ENCODE data around the gene OSBP. TPM values are rescaled to one million over a fixed set of nuclear protein-coding genes. Genes with fewer than 3 reads are reported as not detected.
A peak's percentile ranks its signal among the peaks of the same experiment; 100 is the strongest.

The OSBP gene
- total RNA-seq, 1 donor from 2014 or later: 39.5 TPM

- DNase-seq (ENCODE audit: low spot score): no peak
- no peak for TF ChIP-seq CTCF (IDR thresholded peaks at IDR 0.05; ENCODE audit: unreplicated experiment)
- Mint-ChIP-seq H3K9me3 (ENCODE audit: unreplicated experiment) (no peaks in the 10 kb centered on the region), H3K4me3 (ENCODE audit: unreplicated experiment) (no peak overlapping the region), H3K27me3 (ENCODE audit: unreplicated experiment) (no peaks in the 10 kb centered on the region), H3K36me3 (ENCODE audit: low read depth, unreplicated experiment) (no peaks in the 10 kb centered on the region), H3K27ac (ENCODE audit: unreplicated experiment) (no peak overlapping the region), H3K4me1 (ENCODE audit: unreplicated experiment) (peaks cover 5% of the 10 kb centered on the region)
These were observed 73.3 kb downstream of the OSBP start for GRCh38 chr11:59542142-59542810.

- Mint-ChIP-seq H3K4me3 (ENCODE audit: unreplicated experiment) (no peak overlapping the region), H3K27me3 (ENCODE audit: unreplicated experiment) (no peaks in the 10 kb centered on the region), H3K9me3 (ENCODE audit: unreplicated experiment) (no peaks in the 10 kb centered on the region), H3K4me1 (ENCODE audit: unreplicated experiment) (no peaks in the 10 kb centered on the region), H3K27ac (ENCODE audit: unreplicated experiment) (no peak overlapping the region), H3K36me3 (ENCODE audit: low read depth, unreplicated experiment) (no peaks in the 10 kb centered on the region)
- no peak for DNase-seq (ENCODE audit: low spot score)
- no peak for TF ChIP-seq CTCF (IDR thresholded peaks at IDR 0.05; ENCODE audit: unreplicated experiment)
These were observed 80.9 kb downstream of the OSBP start for GRCh38 chr11:59534676-59535075.

- Mint-ChIP-seq H3K27me3 (ENCODE audit: unreplicated experiment) (no peaks in the 10 kb centered on the region), H3K4me1 (ENCODE audit: unreplicated experiment) (no peaks in the 10 kb centered on the region), H3K36me3 (ENCODE audit: low read depth, unreplicated experiment) (no peaks in the 10 kb centered on the region), H3K27ac (ENCODE audit: unreplicated experiment) (no peak overlapping the region), H3K4me3 (ENCODE audit: unreplicated experiment) (no peak overlapping the region), H3K9me3 (ENCODE audit: unreplicated experiment) (no peaks in the 10 kb centered on the region)
- no peak for DNase-seq (ENCODE audit: low spot score)
- no peak for TF ChIP-seq CTCF (IDR thresholded peaks at IDR 0.05; ENCODE audit: unreplicated experiment)
These were observed 83.0 kb downstream of the OSBP start for GRCh38 chr11:59532620-59533019.

GRCh38 chr11:59528711-59529110, 86.9 kb downstream of the OSBP start:
- H3K4me1 Mint-ChIP-seq (ENCODE audit: unreplicated experiment): no peaks in the 10 kb centered on the region
- H3K4me3 Mint-ChIP-seq (ENCODE audit: unreplicated experiment): no peak overlapping the region
- no peak for TF ChIP-seq CTCF (IDR thresholded peaks at IDR 0.05; ENCODE audit: unreplicated experiment)
- H3K27ac Mint-ChIP-seq (ENCODE audit: unreplicated experiment): no peak overlapping the region
- no peak for DNase-seq (ENCODE audit: low spot score)
- no peaks in the 10 kb centered on the region for H3K36me3 Mint-ChIP-seq (ENCODE audit: low read depth, unreplicated experiment)
- H3K27me3 Mint-ChIP-seq (ENCODE audit: unreplicated experiment): no peaks in the 10 kb centered on the region
- H3K9me3 Mint-ChIP-seq (ENCODE audit: unreplicated experiment): no peaks in the 10 kb centered on the region

Small RNA genes within 50 kb of the gene (microRNA-seq; reads per million reads assigned to microRNA genes)
- gene MIR3162 (ENCODE audit: unreplicated experiment): 0.83 reads per million, percentile 7 among the genes with 10 or more reads in this experiment

Other genes starting within 250 kb of the OSBP start
- gene OR5A2, start 189.4 kb downstream of the OSBP start, total RNA-seq (ENCODE audit: unreplicated experiment): not detected
- not detected for gene OR5A1, start 179.3 kb downstream of the OSBP start, total RNA-seq (ENCODE audit: unreplicated experiment)
- not detected for gene OR4D6, start 158.8 kb downstream of the OSBP start, total RNA-seq (ENCODE audit: unreplicated experiment)
- gene OR4D10, start 142.5 kb downstream of the OSBP start, total RNA-seq (ENCODE audit: unreplicated experiment): not detected
- not detected for gene OR4D11, start 112.2 kb downstream of the OSBP start, total RNA-seq (ENCODE audit: unreplicated experiment)
- not detected for gene OR4D9, start 104.2 kb downstream of the OSBP start, total RNA-seq (ENCODE audit: unreplicated experiment)
- 36.1 TPM for gene PATL1, start 53.3 kb upstream of the OSBP start, total RNA-seq (ENCODE audit: unreplicated experiment)
- not detected for gene OR10V1, start 98.1 kb upstream of the OSBP start, total RNA-seq (ENCODE audit: unreplicated experiment)
- 140 TPM for gene STX3, start 139.6 kb upstream of the OSBP start, total RNA-seq (ENCODE audit: unreplicated experiment)
- gene MRPL16, start 195.0 kb upstream of the OSBP start, total RNA-seq (ENCODE audit: unreplicated experiment): 47.2 TPM
- gene CBLIF, start 229.7 kb upstream of the OSBP start, total RNA-seq (ENCODE audit: unreplicated experiment): not detected

All from endothelial cell (in vitro differentiated cells).